Spleen (tissue), 11 donors: ENCODE measurements around the gene HACD2. TPM values are rescaled to one million over a fixed set of nuclear protein-coding genes. Genes with fewer than 3 reads are reported as not detected.

Source experiments
- DNase-seq: peaks from one replicate; pipeline ENCODE4 v3.0.0-alpha.2; 2020
- H3K27ac ChIP-seq, 8 donors: fragments of 200-600 bp; sonication (generic) in 7 of 8; 1 replicate in 4 of 8; 2 replicates in 4 of 8; pipeline versions ENCODE4 v1.5.0 to v1.8.0; 2016 to 2021; ENCODE audit warnings: inconsistent platforms in 4 of 8, mild to moderate bottlenecking in 4 of 8, moderate library complexity in 1 of 8
- H3K27me3 ChIP-seq, 7 donors: fragments of 200-600 bp; sonication (generic) in 6 of 7; replicated peaks in 1 of 7; 1 replicate in 4 of 7; 2 replicates in 3 of 7; pipeline versions ENCODE4 v1.5.0 to v1.8.0; 2016 to 2021; ENCODE audit warnings: inconsistent platforms in 3 of 7, mild to moderate bottlenecking in 1 of 7
- H3K36me3 ChIP-seq, 6 donors: fragments of 200-600 bp; sonication (generic) in 5 of 6; 1 replicate in 4 of 6; 2 replicates in 2 of 6; pipeline versions ENCODE4 v1.5.0 to v1.8.0; 2016 to 2021; ENCODE audit warnings: inconsistent platforms in 2 of 6
- H3K4me1 ChIP-seq, 6 donors: fragments of 200-600 bp; sonication (generic) in 5 of 6; 1 replicate in 3 of 6; 2 replicates in 3 of 6; pipeline versions ENCODE4 v1.5.0 to v1.8.0; 2016 to 2021; ENCODE audit warnings: inconsistent platforms in 3 of 6
- H3K4me3 ChIP-seq, 8 donors: fragments of 200-600 bp; sonication (generic) in 7 of 8; 1 replicate in 4 of 8; 2 replicates in 4 of 8; pipeline versions ENCODE4 v1.5.0 to v1.8.0; 2016 to 2021; ENCODE audit warnings: inconsistent platforms in 4 of 8, mild to moderate bottlenecking in 4 of 8, moderate library complexity in 2 of 8
- H3K9me3 ChIP-seq, 8 donors: fragments of 200-600 bp; sonication (generic) in 7 of 8; 1 replicate in 4 of 8; 2 replicates in 4 of 8; pipeline versions ENCODE4 v1.5.0 to v1.8.0; 2016 to 2021; ENCODE audit warnings: inconsistent platforms in 4 of 8
- CTCF ChIP-seq, 11 experiments: fragments of 200-600 bp in 7 of 11; fragments of 450-650 bp in 4 of 11; sonication (generic) in 4 of 11; IDR thresholded peaks in 8 of 11; conservative IDR thresholded peaks in 3 of 11; 1 replicate in 7 of 11; 2 replicates in 4 of 11; pipeline versions ENCODE4 v1.4.0 to v1.8.0; 2016 to 2021; ENCODE audit warnings: antibody characterized with exemption in 11 of 11, inconsistent platforms in 4 of 11, mild to moderate bottlenecking in 1 of 11
- POLR2A ChIP-seq, 3 donors: fragments of 450-650 bp; IDR thresholded peaks; one replicate each; pipeline ENCODE4 v1.5.1; 2017; ENCODE audit warnings: antibody characterized with exemption in 3 of 3, mild to moderate bottlenecking in 1 of 3
- POLR2AphosphoS5 ChIP-seq, 3 donors: sonication (generic); formaldehyde crosslinking; IDR thresholded peaks; one replicate each; pipeline ENCODE4 v1.5.1; 2017; ENCODE audit warnings: antibody characterized with exemption in 3 of 3
- WGBS, 5 donors: extraction: QIAGEN DNeasy Blood & Tissue Kit in 3 of 5; methylation state at CpG; one replicate each; pipeline versions ENCODE4 v1.1.5 to v1.1.7; 2013 to 2018; 5-methylcytosine and 5-hydroxymethylcytosine counted together
- intact Hi-C: fragments of 100-400 bp; cut with DNase I; formaldehyde crosslinking; loops from one replicate; pipeline ENCODE4 v1.15.0; 2023; ENCODE audit warnings: low total_unique reads
- polyA plus RNA-seq, 3 donors: library from polyadenylated mRNA; stranded (reverse); fragments of 200-250 nt; gene quantifications; one replicate each; pipeline ENCODE4 v1.2.1, GENCODE V29; 2013
- total RNA-seq, 7 donors: library from RNA; depleted of rRNA in 3 of 7; stranded (reverse); fragments of >200 nt in 3 of 7; fragmentation: NEBNext Ultra II Directional in 4 of 7; extraction: Animal tissue kit (Norgen Biotek cat#: 25700) in 4 of 7; gene quantifications; one replicate each; pipeline versions ENCODE4 v1.1.0 to v1.2.1, GENCODE V29; 2016 to 2021
- donor health status: healthy with polysubstance abuse.
- donor health status: DM: no; HTN: no; CAD: no; lungs with moderate emphysema.
- donor health status: DM: no; HTN: no; CAD: no.
- donor health status: Bipolar disorder and iron deficiency.
- donor health status: healthy.
- donor health status: DM: no; HTN: no; CAD: no.
- donor health status: DM: yes; HTN: yes; CAD: no.

Gene HACD2
- total and polyA plus RNA-seq, 10 donors, result 6.0 to 26.6 (median 18.9) TPM

GRCh38 chr3:123505820-123506219, 79.0 kb downstream of the HACD2 start:
- no peak for DNase-seq
- WGBS, 5 donors, result 90 to 99% (median 96%) methylated on average over 6 of the region's 6 CpGs
- Histone ChIP-seq H3K9me3 (no peaks in the 10 kb centered on the region), H3K36me3 (peaks cover 0 to 48% (median 3%) of the 10 kb centered on the region in 6 donors), H3K4me1 (no peaks in the 10 kb centered on the region), H3K4me3 (no peak overlapping the region), H3K27ac (no peak overlapping the region), H3K27me3 (no peaks in the 10 kb centered on the region)
- intact Hi-C loops, result no loop called here
- no peak for TF ChIP-seq POLR2AphosphoS5 (IDR thresholded peaks at IDR 0.05)
- TF ChIP-seq CTCF (IDR thresholded peaks at IDR 0.05 in 8 of 11, conservative IDR thresholded peaks at IDR 0.05 in 3 of 11), result no peak
- TF ChIP-seq POLR2A (IDR thresholded peaks at IDR 0.05), result no peak

GRCh38 chr3:123503203-123503602, 81.7 kb downstream of the HACD2 start:
- intact Hi-C loops, result no loop called here
- no peaks in the 10 kb centered on the region for H3K27me3 ChIP-seq
- no peaks in the 10 kb centered on the region for H3K4me1 ChIP-seq
- no peaks in the 10 kb centered on the region for H3K9me3 ChIP-seq
- TF ChIP-seq POLR2A (IDR thresholded peaks at IDR 0.05), result no peak
- no peak for TF ChIP-seq POLR2AphosphoS5 (IDR thresholded peaks at IDR 0.05)
- no peak for TF ChIP-seq CTCF (IDR thresholded peaks at IDR 0.05 in 8 of 11, conservative IDR thresholded peaks at IDR 0.05 in 3 of 11)
- H3K27ac ChIP-seq, result no peak overlapping the region
- WGBS, 5 donors, result 87 to 100% (median 99%) methylated on average over 3 of the region's 3 CpGs
- H3K36me3 ChIP-seq, result peaks cover 0 to 70% (median 14%) of the 10 kb centered on the region in 6 donors
- DNase-seq, result no peak
- no peak overlapping the region for H3K4me3 ChIP-seq

- H3K27ac ChIP-seq, result no peak overlapping the region
- H3K27me3 ChIP-seq, result no peaks in the 10 kb centered on the region
- H3K9me3 ChIP-seq, result no peaks in the 10 kb centered on the region
- 93 to 98% (median 96%) methylated on average over 3 of the region's 3 CpGs for WGBS, 5 donors
- no peaks in the 10 kb centered on the region for H3K4me1 ChIP-seq
- H3K36me3 ChIP-seq, result peaks cover 0 to 86% (median 24%) of the 10 kb centered on the region in 6 donors
- no peak overlapping the region for H3K4me3 ChIP-seq
- no peak for TF ChIP-seq POLR2AphosphoS5 (IDR thresholded peaks at IDR 0.05)
- no peak for TF ChIP-seq POLR2A (IDR thresholded peaks at IDR 0.05)
- no peak for TF ChIP-seq CTCF (IDR thresholded peaks at IDR 0.05 in 8 of 11, conservative IDR thresholded peaks at IDR 0.05 in 3 of 11)
- intact Hi-C loops, result no loop called here
- no peak for DNase-seq
Measured at GRCh38 chr3:123499322-123499721, 85.5 kb downstream of the HACD2 start.

GRCh38 chr3:123498761-123499160, 86.1 kb downstream of the HACD2 start:
- Histone ChIP-seq H3K27me3 (no peaks in the 10 kb centered on the region), H3K4me1 (no peaks in the 10 kb centered on the region), H3K27ac (no peak overlapping the region), H3K36me3 (peaks cover 0 to 91% (median 26%) of the 10 kb centered on the region in 6 donors), H3K9me3 (no peaks in the 10 kb centered on the region), H3K4me3 (no peak overlapping the region)
- WGBS, 5 donors, result 94 to 98% (median 97%) methylated on average over 3 of the region's 3 CpGs
- intact Hi-C loops, result no loop called here
- TF ChIP-seq POLR2AphosphoS5 (IDR thresholded peaks at IDR 0.05) (no peak), CTCF (IDR thresholded peaks at IDR 0.05 in 8 of 11, conservative IDR thresholded peaks at IDR 0.05 in 3 of 11) (no peak), POLR2A (IDR thresholded peaks at IDR 0.05) (no peak)
- no peak for DNase-seq
